CD4-positive, alpha-beta memory T cell (primary cell): ENCODE measurements around the gene UBR1. TPM values are rescaled to one million over a fixed set of nuclear protein-coding genes. Genes with fewer than 3 reads are reported as not detected.
"Not testable (repeated sequence)": the region's sequence is repeated elsewhere in the genome, so short reads cannot be mapped to it uniquely, and the experiment has no call there.

Experiments
- CTCF ChIA-PET: fragments of 350-600 bp; sonication (Branson Sonifier 250); formaldehyde crosslinking; loops from one replicate; lab custom pipeline; 2021; ENCODE audit warnings: inconsistent platforms; ENCODE audit not compliant: partially characterized antibody; lab: Charles Lee
- POLR2A ChIA-PET: fragments of 350-600 bp; sonication (Branson Sonifier 250); formaldehyde crosslinking; loops from one replicate; lab custom pipeline; 2021; ENCODE audit not compliant: partially characterized antibody; lab: Charles Lee
- DNase-seq, 5 donors: peaks; one replicate each; pipeline versions ENCODE4 v3.0.0 to v3.0.0-alpha.2; 2020 to 2022; ENCODE audit warnings: mixed read lengths in 1 of 5
- H3K27ac ChIP-seq: one replicate; pipeline ENCODE4 v1.7.0; 2013; ENCODE audit warnings: low read depth, low read length
- H3K27me3 ChIP-seq: 2 replicates; pipeline ENCODE4 v1.7.0; 2013; ENCODE audit warnings: mild to moderate bottlenecking, low read length, moderate library complexity; ENCODE audit not compliant: insufficient read depth
- H3K36me3 ChIP-seq: 2 replicates; pipeline ENCODE4 v1.7.0; 2013; ENCODE audit warnings: mild to moderate bottlenecking, low read length, moderate library complexity; ENCODE audit not compliant: insufficient read depth
- H3K4me1 ChIP-seq: 2 replicates; pipeline ENCODE4 v1.7.0; 2013; ENCODE audit warnings: mild to moderate bottlenecking, low read length, moderate library complexity; ENCODE audit not compliant: insufficient read depth
- H3K4me3 ChIP-seq, 2 donors: one replicate each; pipeline ENCODE4 v1.7.0; 2013; ENCODE audit warnings: low read length in 2 of 2, mild to moderate bottlenecking in 1 of 2
- H3K9me3 ChIP-seq, 2 donors: one replicate each; pipeline ENCODE4 v1.7.0; 2013; ENCODE audit warnings: low read length in 2 of 2, control low read depth in 1 of 2; ENCODE audit not compliant: control insufficient read depth in 1 of 2
- H3K27ac Mint-ChIP-seq, 7 donors: one replicate each; pipeline ENCODE4 v1.8.0; 2020 to 2021; ENCODE audit warnings: mixed read lengths in 7 of 7, mild to moderate bottlenecking in 6 of 7, inconsistent platforms in 3 of 7, moderate library complexity in 3 of 7
- H3K27me3 Mint-ChIP-seq, 2 donors: one replicate each; pipeline ENCODE4 v1.8.0; 2020 to 2021; ENCODE audit warnings: mixed read lengths in 2 of 2
- H3K36me3 Mint-ChIP-seq, 2 donors: one replicate each; pipeline ENCODE4 v1.8.0; 2020 to 2021; ENCODE audit warnings: mixed read lengths in 2 of 2, inconsistent platforms in 1 of 2, mild to moderate bottlenecking in 1 of 2
- H3K4me1 Mint-ChIP-seq, 4 donors: one replicate each; pipeline ENCODE4 v1.8.0; 2020 to 2021; ENCODE audit warnings: mixed read lengths in 4 of 4, mild to moderate bottlenecking in 1 of 4
- H3K4me3 Mint-ChIP-seq, 8 donors: one replicate each; pipeline ENCODE4 v1.8.0; 2020 to 2021; ENCODE audit warnings: mixed read lengths in 8 of 8, mild to moderate bottlenecking in 7 of 8, moderate library complexity in 6 of 8, inconsistent platforms in 3 of 8
- H3K9me3 Mint-ChIP-seq, 8 donors: one replicate each; pipeline ENCODE4 v1.8.0; 2020 to 2021; ENCODE audit warnings: mixed read lengths in 8 of 8, mild to moderate bottlenecking in 5 of 8, inconsistent platforms in 3 of 8, moderate library complexity in 1 of 8
- intact Hi-C: fragments of 100-400 bp; cut with micrococcal nuclease; formaldehyde crosslinking; loops from one replicate; pipeline ENCODE4 v1.15.1; 2023
- polyA plus RNA-seq, 2 donors: library from polyadenylated mRNA; unstranded; fragments of 300-500 nt; fragmentation: Illumina TruSeq; gene quantifications; one replicate each; pipeline ENCODE4 v1.2.3, GENCODE V29; 2021
- total RNA-seq, 2 experiments: library from RNA; stranded (reverse); gene quantifications; one replicate each; pipeline ENCODE4 v1.2.3, GENCODE V29; 2021

The UBR1 gene
- total and polyA plus RNA-seq, 4 experiments from 2014 or later: 12.9 to 50.6 (median 33.8) TPM

GRCh38 chr15:42893911-42894310 lies 211.9 kb downstream of the UBR1 start:
- POLR2A ChIA-PET, H3K4me3 ChIP-seq, CTCF ChIA-PET, intact Hi-C loops, H3K36me3 ChIP-seq, H3K4me3 Mint-ChIP-seq, DNase-seq, H3K27ac ChIP-seq, H3K27ac Mint-ChIP-seq, H3K27me3 Mint-ChIP-seq, H3K4me1 ChIP-seq, H3K9me3 Mint-ChIP-seq, H3K27me3 ChIP-seq, H3K9me3 ChIP-seq: not testable (repeated sequence)
- Mint-ChIP-seq H3K4me1 (peaks cover 0 to 11% (median 4%) of the 10 kb centered on the region in 4 donors), H3K36me3 (peaks cover 9 to 13% of the 10 kb centered on the region in 2 donors)

Other genes starting within 250 kb of the UBR1 start
- gene TTBK2, start 185.3 kb downstream of the UBR1 start, total RNA-seq: 10 to 100 TPM; 27.4 to 28.2 TPM
- 1 to 10 TPM; 9.1 to 9.6 TPM for gene TTBK2, start 185.3 kb downstream of the UBR1 start, polyA plus RNA-seq
- 10 to 100 TPM; 14.3 to 17.4 TPM for gene TMEM62, start 27.5 kb upstream of the UBR1 start, total RNA-seq
- gene TMEM62, start 27.5 kb upstream of the UBR1 start, polyA plus RNA-seq: 10 to 100 TPM in 1 of 2 donors, 1 to 10 TPM in 1; 3.2 to 10.0 TPM
- gene CCNDBP1, start 79.4 kb upstream of the UBR1 start, total RNA-seq: 100 to 1,000 TPM; 127 to 128 TPM
- 100 to 1,000 TPM; 185 to 262 TPM for gene CCNDBP1, start 79.4 kb upstream of the UBR1 start, polyA plus RNA-seq
- gene EPB42, start 115.0 kb upstream of the UBR1 start, total RNA-seq: not detected
- gene EPB42, start 115.0 kb upstream of the UBR1 start, polyA plus RNA-seq: not detected
- gene TGM5, start 160.9 kb upstream of the UBR1 start, total RNA-seq: not detected
- not detected for gene TGM5, start 160.9 kb upstream of the UBR1 start, polyA plus RNA-seq
- not detected for gene TGM7, start 196.2 kb upstream of the UBR1 start, total RNA-seq
- not detected for gene TGM7, start 196.2 kb upstream of the UBR1 start, polyA plus RNA-seq
- gene LCMT2, start 224.5 kb upstream of the UBR1 start, total RNA-seq: 10 to 100 TPM; 17.0 to 17.8 TPM
- 1 to 10 TPM; 3.3 to 5.6 TPM for gene LCMT2, start 224.5 kb upstream of the UBR1 start, polyA plus RNA-seq